Gastrocnemius medialis (tissue), 4 donors: ENCODE results near the gene ACOT13.

Experiments
- POLR2A ChIP-seq, 2 donors: fragments of 450-650 bp; IDR thresholded peaks; one replicate each; pipeline ENCODE4 v1.6.1; 2017; ENCODE audit warnings: antibody characterized with exemption in 2 of 2, mild to moderate bottlenecking in 2 of 2, moderate library complexity in 2 of 2
- TF ChIP-seq, protein P1 (sequence below), 5 experiments: fragments of 450-650 bp in 3 of 5; fragments of 200-600 bp in 2 of 5; sonication (generic) in 2 of 5; IDR thresholded peaks in 4 of 5; conservative IDR thresholded peaks in 1 of 5; 1 replicate in 4 of 5; 2 replicates in 1 of 5; pipeline ENCODE4 v1.5.1; 2016 to 2019; ENCODE audit warnings: antibody characterized with exemption in 5 of 5, mild to moderate bottlenecking in 3 of 5, moderate library complexity in 3 of 5

DNA sequence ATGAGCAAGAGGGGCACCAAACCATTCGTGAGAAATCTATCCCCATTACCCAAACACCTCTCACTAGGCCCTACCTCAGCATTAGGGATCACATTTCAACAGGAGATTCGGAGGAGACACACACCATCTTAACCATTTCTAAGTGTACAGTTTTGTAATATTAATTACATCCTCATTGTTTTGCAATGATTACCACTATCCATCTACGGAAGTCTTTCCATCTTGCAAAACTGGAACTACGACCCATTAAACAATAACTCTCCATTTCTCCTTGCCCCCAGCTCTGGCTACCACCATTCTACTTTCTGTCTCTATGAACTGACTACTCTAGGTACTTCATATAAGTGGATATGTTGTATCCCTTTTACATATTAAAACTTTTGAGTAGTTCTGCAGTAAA lies 20.1 kb downstream of the ACOT13 start:
- TF ChIP-seq, protein P1, sequence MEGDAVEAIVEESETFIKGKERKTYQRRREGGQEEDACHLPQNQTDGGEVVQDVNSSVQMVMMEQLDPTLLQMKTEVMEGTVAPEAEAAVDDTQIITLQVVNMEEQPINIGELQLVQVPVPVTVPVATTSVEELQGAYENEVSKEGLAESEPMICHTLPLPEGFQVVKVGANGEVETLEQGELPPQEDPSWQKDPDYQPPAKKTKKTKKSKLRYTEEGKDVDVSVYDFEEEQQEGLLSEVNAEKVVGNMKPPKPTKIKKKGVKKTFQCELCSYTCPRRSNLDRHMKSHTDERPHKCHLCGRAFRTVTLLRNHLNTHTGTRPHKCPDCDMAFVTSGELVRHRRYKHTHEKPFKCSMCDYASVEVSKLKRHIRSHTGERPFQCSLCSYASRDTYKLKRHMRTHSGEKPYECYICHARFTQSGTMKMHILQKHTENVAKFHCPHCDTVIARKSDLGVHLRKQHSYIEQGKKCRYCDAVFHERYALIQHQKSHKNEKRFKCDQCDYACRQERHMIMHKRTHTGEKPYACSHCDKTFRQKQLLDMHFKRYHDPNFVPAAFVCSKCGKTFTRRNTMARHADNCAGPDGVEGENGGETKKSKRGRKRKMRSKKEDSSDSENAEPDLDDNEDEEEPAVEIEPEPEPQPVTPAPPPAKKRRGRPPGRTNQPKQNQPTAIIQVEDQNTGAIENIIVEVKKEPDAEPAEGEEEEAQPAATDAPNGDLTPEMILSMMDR (IDR thresholded peaks at IDR 0.05 in 4 of 5, conservative IDR thresholded peaks at IDR 0.05 in 1 of 5) = no peak
- TF ChIP-seq POLR2A (IDR thresholded peaks at IDR 0.05) = no peak
